Measurements from ENCODE around the gene CCDC71. TPM values are rescaled to one million over a fixed set of nuclear protein-coding genes. Genes with fewer than 3 reads are reported as not detected.
A peak's percentile ranks its signal among the peaks of the same experiment; 100 is the strongest.

The CCDC71 gene
- total and polyA plus RNA-seq, 2 of the 13 experiments (the other 11 are each of a cell fraction or from before 2014, with no cell fraction given), result 9.7 to 14.3 TPM

DNA sequence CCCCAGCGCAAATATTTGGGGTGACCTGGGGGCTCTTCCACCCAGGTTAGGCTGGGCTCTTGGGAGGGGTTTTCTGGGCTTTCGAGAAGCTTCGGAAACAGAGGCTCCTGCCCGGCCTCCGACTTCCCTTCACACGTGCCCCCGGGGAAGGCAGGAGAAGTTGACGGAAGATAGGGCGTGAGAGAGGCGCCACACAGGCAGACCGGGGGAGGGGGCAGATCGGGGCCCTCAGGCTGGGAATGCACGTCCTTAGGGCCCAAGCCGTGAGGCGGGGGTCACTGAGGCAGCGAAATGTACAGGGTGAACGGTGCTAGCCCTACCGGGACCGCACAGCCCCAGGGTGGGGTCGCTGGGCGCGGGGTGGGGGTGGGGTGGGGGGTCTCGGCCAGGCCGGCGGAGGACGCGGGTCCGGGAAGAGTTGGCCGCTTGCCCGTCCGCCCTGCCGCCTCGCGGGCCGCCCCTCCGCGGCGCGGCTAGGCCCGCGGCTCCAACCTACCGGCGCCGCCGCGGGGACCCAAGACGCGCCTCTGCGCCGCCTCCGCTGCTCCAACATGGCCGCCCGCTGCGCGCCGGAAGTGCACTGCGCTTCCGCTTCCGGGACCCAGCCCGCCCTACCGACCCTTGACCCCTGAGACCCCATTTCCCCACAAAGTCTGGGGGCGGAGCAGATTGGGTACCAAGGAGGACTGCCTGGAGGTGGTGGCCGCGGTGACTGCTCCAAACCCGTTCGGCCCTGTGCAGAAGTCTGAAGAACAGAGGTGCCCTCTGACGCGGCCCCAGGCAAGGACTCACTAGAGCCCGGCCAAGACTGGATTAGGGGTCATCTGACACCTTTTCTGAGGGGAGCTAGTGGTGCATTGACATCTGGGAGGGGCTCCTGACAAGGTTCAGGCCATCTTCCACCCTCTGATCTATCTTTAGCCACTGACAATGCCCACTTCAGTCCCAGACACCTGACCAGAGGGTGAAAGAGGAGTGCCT lies at the start of gene CCDC71 (continued):
- TF ChIP-seq ZNF577 (CRISPR knock-in tag; IDR thresholded peaks at IDR 0.05; ENCODE audit: borderline replicate concordance, low read depth) (no peak), ZNF225 (CRISPR knock-in tag; IDR thresholded peaks at IDR 0.05) (0 out of 2 replicates have a peak, but pooled peaks have one; percentile 71), ZNF782 (CRISPR knock-in tag; IDR thresholded peaks at IDR 0.05; ENCODE audit: borderline replicate concordance) (0 out of 2 replicates have a peak, but pooled peaks have one; percentile 64), ZNF20 (CRISPR knock-in tag; IDR thresholded peaks at IDR 0.05) (no peak), ZBTB10 (CRISPR knock-in tag; IDR thresholded peaks at IDR 0.05; ENCODE audit: borderline replicate concordance) (peak; percentile 83; the same call in 1 of the 2 replicates), ZNF772 (CRISPR knock-in tag; IDR thresholded peaks at IDR 0.05) (0 out of 2 replicates have a peak, but pooled peaks have one; percentile 44), PHF8 (CRISPR knock-in tag; IDR thresholded peaks at IDR 0.05) (peak; percentile 72), NR2F6 (IDR thresholded peaks at IDR 0.05) (peak; percentile 92), NR2F6 (CRISPR knock-in tag; IDR thresholded peaks at IDR 0.05) (peak; percentile 97), DZIP1 (CRISPR knock-in tag; IDR thresholded peaks at IDR 0.05) (peak; percentile 67; the same call in 1 of the 2 replicates), KMT2A (CRISPR knock-in tag; IDR thresholded peaks at IDR 0.05) (no peak; the same call in 1 of the 2 replicates)
- TF ChIP-seq, protein P1, sequence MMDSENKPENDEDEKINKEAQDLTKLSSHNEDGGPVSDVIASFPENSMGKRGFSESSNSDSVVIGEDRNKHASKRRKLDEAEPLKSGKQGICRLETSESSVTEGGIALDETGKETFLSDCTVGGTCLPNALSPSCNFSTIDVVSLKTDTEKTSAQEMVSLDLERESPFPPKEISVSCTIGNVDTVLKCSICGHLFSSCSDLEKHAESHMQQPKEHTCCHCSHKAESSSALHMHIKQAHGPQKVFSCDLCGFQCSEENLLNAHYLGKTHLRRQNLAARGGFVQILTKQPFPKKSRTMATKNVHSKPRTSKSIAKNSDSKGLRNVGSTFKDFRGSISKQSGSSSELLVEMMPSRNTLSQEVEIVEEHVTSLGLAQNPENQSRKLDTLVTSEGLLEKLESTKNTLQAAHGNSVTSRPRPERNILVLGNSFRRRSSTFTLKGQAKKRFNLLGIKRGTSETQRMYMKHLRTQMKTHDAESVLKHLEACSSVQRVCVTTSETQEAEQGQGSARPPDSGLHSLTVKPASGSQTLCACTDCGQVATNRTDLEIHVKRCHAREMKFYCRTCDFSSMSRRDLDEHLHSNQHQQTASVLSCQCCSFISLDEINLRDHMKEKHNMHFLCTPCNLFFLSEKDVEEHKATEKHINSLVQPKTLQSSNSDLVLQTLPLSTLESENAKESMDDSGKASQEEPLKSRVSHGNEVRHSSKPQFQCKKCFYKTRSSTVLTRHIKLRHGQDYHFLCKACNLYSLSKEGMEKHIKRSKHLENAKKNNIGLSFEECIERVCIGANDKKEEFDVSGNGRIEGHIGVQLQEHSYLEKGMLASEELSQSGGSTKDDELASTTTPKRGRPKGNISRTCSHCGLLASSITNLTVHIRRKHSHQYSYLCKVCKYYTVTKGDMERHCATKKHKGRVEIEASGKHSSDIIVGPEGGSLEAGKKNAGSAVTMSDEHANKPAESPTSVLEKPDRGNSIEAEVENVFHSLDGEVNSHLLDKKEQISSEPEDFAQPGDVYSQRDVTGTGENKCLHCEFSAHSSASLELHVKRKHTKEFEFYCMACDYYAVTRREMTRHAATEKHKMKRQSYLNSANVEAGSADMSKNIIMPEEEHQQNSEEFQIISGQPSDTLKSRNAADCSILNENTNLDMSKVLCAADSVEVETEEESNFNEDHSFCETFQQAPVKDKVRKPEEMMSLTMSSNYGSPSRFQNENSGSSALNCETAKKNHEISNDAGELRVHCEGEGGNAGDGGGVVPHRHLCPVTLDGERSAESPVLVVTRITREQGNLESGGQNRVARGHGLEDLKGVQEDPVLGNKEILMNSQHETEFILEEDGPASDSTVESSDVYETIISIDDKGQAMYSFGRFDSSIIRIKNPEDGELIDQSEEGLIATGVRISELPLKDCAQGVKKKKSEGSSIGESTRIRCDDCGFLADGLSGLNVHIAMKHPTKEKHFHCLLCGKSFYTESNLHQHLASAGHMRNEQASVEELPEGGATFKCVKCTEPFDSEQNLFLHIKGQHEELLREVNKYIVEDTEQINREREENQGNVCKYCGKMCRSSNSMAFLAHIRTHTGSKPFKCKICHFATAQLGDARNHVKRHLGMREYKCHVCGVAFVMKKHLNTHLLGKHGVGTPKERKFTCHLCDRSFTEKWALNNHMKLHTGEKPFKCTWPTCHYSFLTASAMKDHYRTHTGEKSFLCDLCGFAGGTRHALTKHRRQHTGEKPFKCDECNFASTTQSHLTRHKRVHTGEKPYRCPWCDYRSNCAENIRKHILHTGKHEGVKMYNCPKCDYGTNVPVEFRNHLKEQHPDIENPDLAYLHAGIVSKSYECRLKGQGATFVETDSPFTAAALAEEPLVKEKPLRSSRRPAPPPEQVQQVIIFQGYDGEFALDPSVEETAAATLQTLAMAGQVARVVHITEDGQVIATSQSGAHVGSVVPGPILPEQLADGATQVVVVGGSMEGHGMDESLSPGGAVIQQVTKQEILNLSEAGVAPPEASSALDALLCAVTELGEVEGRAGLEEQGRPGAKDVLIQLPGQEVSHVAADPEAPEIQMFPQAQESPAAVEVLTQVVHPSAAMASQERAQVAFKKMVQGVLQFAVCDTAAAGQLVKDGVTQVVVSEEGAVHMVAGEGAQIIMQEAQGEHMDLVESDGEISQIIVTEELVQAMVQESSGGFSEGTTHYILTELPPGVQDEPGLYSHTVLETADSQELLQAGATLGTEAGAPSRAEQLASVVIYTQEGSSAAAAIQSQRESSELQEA (CRISPR knock-in tag; IDR thresholded peaks at IDR 0.05; ENCODE audit: not compliant biosample characterization), result peak; percentile 47

All from HepG2 (cell line).